Measurements from ENCODE around the gene ZNF446.
"Not testable (repeated sequence)": the region's sequence is repeated elsewhere in the genome, so short reads cannot be mapped to it uniquely, and the experiment has no call there.

ZNF446 gene

GRCh38 chr19:58500242-58500641 lies 24.1 kb downstream of the ZNF446 start:
- DNase-seq (ENCODE audit: low spot score), result no peak

DNA sequence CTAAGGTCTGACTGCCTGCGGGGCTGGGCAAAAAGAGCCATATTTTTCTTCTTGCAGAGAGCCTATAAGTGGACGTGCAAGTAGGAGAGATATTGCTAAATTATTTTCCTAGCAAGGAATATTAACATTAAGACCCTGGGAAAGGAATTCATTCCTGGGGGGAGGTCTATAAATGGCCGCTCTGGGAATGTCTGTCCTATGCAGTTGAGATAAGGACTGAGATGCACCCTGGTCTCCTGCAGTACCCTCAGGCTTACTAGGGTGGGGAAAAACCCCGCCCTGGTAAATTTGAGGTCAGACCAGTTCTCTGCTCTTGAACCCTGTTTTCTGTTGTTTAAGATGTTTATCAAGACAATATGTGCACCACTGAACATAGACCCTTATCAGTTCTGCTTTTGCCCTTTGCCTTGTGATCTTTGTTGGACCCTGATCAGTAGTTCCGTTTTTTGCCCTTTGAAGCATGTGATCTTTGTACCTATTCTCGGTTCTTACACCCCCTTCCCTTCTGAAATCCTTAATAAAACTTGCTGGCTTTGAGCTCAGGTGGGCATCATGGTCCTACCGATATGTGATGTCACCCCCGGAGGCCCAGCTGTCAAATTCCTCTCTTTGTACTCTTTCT lies 31.6 kb downstream of the ZNF446 start:
- DNase-seq (ENCODE audit: low spot score), result not testable (repeated sequence)

- DNase-seq (ENCODE audit: low spot score), result no peak
These were observed 33.6 kb downstream of the ZNF446 start for GRCh38 chr19:58509731-58510083.

DNA sequence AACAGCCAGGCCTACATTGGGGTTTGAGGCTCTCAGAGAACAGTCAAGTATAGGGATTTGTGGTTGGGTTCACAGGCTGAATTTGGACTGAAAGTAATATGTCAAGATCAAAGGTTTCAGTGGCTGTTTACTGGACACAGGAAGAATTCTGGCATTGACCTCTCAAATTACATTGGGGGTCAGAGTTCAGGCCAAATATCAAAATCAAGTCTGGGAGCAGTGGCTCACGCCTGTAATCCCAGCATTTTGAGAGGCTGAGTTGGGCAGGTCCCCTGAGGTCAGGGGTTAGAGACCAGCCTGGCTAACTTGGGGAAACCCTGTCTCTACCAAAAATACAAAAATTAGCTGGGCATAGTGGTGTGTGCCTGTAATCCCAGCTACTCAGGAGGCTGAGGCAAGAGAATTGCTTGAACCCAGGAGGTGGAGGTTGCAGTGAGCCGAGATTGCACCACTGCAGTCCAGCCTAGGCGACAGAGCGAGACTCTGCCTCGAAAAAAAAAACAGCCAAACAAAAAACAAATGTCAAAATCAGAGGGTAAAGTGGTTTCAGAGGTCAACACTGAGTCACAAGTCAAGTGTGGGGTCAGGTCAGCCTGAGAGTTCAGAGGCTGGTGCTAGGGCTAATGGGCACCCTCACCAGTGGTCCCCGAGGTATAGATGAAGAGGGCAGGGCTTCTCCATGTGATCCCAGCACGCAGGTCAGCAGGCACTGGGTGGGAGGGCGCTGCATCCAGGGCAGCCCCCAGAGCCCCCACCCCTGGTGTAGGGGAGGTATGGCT lies 34.1 kb downstream of the ZNF446 start:
- no peak for DNase-seq (ENCODE audit: low spot score)

DNA sequence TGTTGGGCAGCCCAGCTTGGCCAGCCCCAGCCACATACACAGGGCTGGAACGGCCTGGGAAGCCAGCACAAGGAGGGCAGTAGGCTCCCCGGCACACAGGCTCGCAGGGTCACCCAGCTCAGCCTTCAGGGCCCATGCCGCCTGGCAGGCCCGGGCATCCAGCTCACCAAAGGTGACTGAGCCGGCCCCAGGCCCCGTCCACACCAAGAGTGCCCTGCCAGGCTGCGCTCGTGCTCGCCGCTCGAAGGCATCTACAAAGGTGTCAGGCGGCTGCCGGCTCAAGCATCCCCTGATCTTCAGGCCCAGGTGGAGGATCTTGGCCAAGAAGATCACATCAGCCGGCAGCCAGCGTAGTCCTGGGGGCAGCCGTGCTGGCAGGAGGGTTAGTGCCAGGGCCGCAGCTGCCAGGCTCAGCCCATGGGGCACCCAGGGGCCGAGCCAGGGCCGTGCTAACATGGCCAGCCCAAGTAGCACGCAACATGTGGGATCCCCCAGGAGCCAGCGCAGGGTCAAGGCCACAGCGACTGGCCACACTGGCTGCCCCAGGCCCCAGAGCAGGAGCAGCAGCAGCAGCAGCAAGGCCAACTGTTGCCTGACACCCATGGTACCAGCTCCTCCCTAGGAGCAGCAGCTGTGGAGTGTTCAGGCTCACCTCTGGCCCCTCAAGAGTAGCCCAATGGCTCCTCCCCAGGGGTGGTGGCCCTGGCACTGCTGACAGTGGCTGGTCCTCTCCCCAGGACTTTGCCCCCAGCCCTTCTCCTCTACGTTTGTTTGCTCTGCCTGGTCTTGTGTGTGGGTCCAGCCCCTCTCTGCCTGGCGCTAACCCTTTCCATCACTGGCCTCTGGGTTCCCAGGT lies 35.4 kb downstream of the ZNF446 start, which contains the start of gene SLC27A5:
TSS of gene SLC27A5 (minus strand) at position 640 of the 856 bp plus-strand sequence. CDS start at position 603, 37 bp downstream.
- no peak for DNase-seq (ENCODE audit: low spot score)

GRCh38 chr19:58513213-58513693 lies 37.1 kb downstream of the ZNF446 start:
- no peak for DNase-seq (ENCODE audit: low spot score)

DNA sequence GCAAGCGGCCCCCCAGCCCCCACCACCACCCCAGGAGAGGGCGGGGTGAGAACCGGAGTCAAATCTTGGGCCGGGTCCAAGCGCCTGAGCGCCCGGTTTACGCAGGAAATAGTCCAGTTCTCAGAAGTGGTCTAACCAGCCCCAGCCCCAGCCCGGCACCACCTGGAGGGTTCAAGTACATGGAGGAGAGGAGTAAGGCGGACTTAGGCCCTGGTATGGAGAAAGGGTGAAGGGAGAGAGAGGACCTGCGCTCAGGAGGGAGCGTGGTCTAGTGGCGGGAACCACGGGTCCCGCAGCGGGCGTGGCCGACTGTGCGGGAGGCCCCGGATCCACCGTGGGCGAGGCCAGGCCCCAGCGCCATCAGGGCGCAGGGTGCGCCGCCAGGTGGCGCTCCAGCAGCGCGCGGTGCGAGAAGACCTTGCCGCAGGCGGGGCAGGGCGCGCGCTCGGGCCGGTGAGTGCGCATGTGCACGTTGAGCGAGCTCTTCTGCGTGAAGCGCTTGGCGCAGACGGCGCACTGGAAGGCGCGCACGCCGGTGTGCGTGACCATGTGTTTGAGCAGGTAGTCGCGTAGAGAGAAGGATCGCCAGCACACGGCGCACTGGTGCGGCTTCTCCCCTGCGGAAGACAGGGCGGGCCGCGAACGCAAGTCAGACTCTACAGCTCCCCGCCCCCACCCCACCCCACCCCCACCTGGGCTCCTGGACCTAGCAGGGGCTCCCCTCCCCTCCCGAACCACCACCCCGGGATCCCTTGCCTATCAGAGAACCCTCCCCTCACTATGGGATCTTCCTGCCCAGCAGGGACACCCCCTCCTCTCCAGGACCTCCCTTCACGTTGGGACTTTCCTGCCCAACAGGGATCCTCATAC lies 37.8 kb downstream of the ZNF446 start:
- peak; percentile 99 for DNase-seq (ENCODE audit: low spot score)

GRCh38 chr19:58514564-58515022 lies 38.4 kb downstream of the ZNF446 start:
- no peak for DNase-seq (ENCODE audit: low spot score)

DNA sequence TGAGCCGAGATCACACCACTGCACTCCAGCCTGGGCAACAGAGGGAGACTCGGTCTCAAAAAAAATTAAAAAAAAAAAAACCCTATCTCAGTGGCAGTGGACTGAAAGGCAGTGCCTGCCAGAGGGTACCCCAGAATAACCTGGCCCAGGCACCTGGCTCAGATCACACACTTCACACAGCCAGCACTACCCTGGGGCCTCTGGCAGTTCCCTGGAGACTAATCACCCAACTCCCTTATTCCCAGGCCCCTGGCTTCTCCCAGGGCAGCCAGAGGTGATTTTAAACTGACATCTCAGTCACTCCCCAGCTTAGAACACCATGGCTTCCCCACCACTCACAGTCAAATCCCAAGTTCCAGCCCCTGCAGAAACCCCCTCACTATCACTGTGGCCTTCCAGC lies 39.1 kb downstream of the ZNF446 start:
- DNase-seq (ENCODE audit: low spot score), result no peak

GRCh38 chr19:58516246-58516836 lies 40.2 kb downstream of the ZNF446 start:
- DNase-seq (ENCODE audit: low spot score), result no peak

- no peak for DNase-seq (ENCODE audit: low spot score)
These were observed 41.0 kb downstream of the ZNF446 start for GRCh38 chr19:58516964-58517833.

- DNase-seq (ENCODE audit: low spot score), result no peak
These were observed 42.3 kb downstream of the ZNF446 start for GRCh38 chr19:58518256-58519086.

GRCh38 chr19:58519087-58519354 lies 42.9 kb downstream of the ZNF446 start:
- DNase-seq (ENCODE audit: low spot score), result peak; percentile 80

- DNase-seq (ENCODE audit: low spot score), result peak; percentile 89
These were observed 43.5 kb downstream of the ZNF446 start, which contains the start of gene ZBTB45 for GRCh38 chr19:58519355-58520256. Gene ZBTB45, minus strand, starts transcription at chr19:58519810. Its CDS starts 2,137 bp downstream, at chr19:58517673.

DNA sequence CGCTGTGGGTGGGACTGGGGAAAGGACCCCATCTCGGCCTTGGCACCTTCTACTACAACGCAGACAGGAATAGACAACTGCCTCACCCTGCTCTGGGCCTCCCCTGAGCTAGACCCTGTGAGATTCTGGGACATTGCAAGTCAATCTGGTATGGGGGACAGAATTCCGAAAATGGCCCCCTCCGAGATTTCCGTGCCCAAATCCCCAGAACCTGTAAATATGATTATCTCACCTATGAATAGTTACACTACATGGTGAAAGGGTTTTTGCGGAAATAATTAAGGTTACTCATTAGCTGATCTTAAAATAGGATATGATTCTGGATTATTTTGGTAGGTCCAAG lies 44.1 kb downstream of the ZNF446 start:
- DNase-seq (ENCODE audit: low spot score), result no peak

DNA sequence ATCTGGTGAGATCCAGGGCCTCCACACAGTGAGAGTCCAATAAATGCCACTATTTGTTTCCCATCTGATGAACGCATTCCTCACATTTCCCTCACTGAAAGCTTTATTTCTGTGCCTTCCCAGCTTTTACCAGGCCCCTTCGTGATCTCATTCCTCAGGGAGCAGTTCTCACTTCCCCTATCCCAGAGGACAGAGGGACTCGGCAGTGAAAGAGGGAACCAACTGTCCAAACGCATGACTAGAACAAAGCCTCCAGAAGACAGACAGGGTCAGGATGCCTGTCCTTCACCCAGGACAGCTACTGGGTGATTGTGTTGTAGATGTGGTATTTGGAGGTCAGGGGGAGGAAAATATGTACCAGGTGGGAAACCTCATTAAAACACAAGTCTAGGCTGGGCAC lies 45.5 kb downstream of the ZNF446 start:
- DNase-seq (ENCODE audit: low spot score), result no peak

DNA sequence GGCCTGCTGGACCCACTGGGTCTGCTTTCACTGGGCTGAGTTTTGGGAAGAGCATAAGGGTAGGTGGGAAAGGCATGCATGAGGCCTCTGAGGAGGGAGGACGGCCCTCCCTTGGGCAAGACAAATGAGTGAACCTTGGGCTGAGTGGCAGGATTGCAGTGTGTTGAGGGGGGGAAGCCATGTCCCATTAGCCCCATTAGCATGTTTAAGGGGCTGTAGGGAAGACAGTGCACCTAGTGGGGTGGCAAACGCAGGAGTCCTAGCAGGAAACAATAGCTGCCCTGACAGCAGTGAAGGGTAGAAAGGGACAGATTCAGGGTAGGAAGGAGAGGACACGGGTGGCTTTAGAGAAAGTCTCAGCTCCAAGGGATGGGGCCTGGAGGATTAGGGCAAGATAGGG lies 46.6 kb downstream of the ZNF446 start:
- DNase-seq (ENCODE audit: low spot score), result no peak

DNA sequence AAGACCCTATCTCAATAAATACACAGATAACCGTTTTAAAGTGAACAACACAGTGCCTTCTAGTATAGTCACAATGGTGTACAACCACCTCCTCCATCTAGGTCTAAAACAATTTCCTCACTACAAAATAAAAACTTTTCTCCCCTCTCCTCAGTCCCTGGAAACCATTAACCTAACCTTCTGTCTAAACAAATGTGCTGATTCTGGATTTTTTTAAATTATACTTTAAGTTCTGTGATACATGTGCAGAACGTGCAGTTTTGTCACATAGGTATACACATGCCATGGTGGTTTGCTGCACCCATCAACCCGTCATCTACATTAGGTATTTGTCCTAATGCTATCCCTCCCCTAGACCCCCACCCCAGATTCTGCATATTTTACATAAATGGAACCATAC lies 53.3 kb downstream of the ZNF446 start:
- no peak for DNase-seq (ENCODE audit: low spot score)
